NCI-H526 (cell line): ENCODE measurements around the gene YEATS4.
"Not testable (repeated sequence)": the region's sequence is repeated elsewhere in the genome, so short reads cannot be mapped to it uniquely, and the experiment has no call there.

ENCODE experiments used
- DNase-seq, 2 experiments: peaks; one replicate each; lab custom pipeline; 2025; lab: John Stamatoyannopoulos, UW

Gene YEATS4

DNA sequence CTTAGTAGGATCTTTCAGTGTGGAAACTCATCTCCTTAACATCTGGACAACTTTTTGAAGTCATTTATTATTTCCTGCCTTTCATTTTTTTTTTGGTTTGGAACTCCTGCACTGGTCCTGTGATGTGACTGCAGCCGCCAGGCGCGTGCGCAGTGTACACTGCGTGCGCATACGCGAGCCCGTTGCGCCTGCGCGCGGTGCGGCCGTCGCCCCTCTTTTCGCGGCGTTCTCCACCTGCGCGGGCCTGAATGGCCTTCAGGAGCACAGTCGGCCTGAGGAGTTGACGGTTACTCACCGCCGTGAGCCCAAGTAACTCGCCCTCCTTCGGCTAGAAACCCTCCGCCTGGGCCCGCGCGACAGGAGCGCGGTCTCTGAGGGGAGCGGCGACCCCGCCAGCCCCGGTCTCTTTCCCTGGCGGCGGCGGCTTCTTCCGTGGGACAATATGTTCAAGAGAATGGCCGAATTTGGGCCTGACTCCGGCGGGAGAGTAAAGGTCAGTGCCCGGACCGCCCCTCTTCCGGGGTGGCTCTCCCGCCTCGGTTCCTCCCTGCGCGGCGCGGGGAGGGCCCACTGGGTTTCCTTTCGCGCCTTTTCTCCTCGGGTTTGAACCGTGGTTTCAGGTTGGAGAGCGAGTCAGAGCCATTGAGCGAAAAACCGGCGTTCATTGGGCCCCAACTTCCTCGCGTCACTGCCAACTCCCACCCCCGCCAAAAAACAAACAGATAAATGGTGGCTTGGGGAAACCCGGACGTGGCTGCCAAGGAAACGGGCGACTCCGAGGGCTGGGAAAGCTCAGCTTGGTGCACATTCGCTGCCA lies at the start of gene YEATS4:
Gene YEATS4, plus strand, starts transcription at position 213 of the 817 bp plus-strand sequence. Its CDS starts 230 bp downstream, at position 443.
- peak; percentile 91 to 95 for DNase-seq

DNA sequence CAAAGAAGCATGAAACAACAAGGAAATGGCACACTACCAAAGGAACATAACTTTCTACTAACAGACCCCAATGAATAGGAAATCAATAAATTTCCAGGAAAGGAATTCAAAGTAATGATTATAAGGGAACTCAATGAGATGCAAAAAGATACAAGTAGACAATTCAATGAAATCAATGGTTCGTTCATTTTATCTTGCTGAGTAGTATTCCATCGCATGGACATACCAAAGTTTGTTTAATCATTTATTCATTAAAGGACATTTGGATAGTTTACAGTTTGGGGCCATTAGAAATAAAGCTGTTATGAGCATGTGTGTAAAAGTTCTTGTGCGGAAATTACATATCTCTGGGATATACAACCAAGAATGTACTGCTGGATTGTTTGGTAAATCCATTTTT lies 46.3 kb upstream of the YEATS4 start:
- DNase-seq: no peak

DNA sequence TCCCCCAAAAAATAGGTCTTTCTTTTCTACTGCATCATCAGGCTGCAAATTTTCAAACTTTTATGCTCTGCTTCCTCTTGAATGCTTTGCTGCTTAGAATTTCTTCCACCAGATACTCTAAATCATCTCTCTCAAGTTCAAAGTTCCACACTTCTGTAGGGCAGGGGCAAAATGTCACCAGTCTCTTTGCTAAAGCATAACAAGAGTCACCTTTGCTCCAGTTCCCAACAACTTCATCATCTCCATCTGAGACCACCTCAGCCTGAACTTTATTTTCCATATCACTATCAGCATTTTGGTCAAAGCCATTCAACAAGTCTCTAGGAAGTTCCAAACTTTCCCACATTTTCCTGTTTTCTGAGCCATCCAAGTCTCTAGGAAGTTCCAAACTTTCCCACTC lies 42.8 kb upstream of the YEATS4 start:
- DNase-seq: not testable (repeated sequence)

DNA sequence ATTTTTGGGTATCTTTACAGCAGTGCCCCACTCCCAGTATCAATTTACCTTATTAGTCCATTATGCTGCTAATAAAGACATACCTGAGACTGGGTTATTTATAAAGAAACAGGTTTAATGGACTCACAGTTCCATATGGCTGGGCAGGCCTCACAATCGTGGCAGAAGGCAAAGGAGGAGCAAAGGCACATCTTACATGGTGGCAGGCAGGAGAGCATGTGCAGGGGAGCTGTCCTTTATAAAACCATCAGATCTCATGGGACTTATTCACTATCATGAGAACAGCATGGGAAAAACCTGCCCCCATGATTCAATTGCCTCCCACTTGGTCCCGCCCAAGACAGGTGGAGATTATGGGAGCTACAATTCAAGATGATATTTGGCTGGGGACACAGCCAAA lies 42.3 kb upstream of the YEATS4 start:
- DNase-seq: not testable (repeated sequence)

DNA sequence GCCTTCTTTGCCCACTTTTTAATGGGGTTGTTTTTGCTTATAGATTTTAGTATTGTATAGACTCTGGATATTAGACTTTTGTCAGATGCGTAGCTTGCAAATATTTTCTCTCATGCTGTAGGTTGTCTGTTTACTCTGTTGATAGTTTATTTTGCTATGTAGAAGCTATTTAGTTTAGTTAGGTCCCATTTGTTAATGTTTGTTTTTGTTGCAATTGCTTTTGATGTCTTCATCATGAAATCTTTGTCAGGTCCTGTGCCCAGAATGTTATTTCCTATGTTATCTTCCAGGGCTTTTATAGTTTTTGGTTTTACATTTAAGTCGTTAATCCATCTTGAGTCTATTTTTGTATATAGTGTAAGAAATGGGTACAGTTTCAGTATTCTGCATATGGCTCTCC lies 41.3 kb upstream of the YEATS4 start:
- DNase-seq: no peak

DNA sequence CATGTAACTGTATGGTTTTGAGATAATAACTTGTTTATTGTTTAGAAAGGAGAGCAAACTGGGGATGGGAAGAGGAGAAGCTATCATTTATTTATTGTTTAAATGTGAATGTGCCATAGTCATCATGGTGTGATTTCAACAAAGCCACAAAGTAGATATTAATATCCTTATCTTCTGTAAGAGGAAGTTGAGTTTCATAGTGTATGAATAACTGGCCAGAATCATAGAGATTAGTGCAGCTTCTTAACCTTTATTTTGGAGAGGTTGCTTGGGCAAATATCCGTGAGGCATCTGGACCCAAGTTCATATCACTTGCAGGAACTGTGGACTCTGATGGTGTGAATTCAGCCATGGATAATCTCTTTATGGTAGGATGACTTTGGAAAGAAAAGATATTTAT lies 38.2 kb upstream of the YEATS4 start:
- DNase-seq: no peak

DNA sequence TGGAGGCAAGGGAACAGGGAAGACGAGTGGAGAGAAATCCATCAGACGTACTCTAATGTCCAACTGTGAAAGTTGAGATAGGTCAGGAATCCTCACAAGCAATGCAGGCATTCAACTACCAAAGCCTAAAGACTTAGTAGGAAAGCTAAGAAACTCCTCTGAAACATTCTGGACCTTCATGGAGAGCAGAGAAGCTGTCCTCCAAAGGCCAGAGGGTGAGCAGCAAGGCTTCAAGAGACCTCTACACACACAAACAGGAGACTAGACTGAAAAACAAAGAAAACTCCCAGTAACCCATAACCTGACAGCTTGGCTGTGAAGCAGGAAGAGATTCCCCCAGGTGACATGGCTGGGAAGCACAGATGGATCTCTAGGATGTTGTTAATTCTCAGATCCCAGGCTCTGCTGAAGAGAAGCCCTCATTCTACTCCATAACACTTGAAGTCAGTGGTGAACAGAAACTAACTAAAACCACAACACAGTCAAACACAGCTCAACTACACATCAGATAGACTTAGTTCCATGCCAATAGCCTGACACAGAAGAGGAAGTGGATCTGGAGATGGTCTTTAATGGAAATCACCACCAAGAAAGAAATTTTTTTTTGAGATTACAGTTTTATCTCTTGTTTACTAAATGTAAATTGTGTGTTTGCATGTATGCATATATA lies 34.6 kb upstream of the YEATS4 start:
- DNase-seq: no peak

DNA sequence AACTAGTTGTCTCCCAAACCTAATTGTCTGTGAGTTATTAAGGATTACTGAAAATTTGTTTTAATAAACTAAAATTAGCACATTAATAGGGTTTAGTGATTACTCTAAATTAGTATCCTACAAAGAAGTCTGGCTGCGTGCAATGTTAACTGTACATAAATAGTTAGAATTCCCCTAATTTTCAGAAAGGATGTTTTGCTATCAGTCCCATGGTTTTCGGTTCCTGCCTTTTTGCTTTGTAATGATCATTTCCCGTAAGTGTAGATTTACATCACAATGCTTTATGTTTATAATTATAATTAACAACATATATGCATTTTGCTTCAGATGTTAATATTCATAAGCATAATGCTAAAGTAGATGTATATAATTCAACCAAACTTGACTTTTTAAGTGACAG lies 31.1 kb upstream of the YEATS4 start:
- DNase-seq: no peak

DNA sequence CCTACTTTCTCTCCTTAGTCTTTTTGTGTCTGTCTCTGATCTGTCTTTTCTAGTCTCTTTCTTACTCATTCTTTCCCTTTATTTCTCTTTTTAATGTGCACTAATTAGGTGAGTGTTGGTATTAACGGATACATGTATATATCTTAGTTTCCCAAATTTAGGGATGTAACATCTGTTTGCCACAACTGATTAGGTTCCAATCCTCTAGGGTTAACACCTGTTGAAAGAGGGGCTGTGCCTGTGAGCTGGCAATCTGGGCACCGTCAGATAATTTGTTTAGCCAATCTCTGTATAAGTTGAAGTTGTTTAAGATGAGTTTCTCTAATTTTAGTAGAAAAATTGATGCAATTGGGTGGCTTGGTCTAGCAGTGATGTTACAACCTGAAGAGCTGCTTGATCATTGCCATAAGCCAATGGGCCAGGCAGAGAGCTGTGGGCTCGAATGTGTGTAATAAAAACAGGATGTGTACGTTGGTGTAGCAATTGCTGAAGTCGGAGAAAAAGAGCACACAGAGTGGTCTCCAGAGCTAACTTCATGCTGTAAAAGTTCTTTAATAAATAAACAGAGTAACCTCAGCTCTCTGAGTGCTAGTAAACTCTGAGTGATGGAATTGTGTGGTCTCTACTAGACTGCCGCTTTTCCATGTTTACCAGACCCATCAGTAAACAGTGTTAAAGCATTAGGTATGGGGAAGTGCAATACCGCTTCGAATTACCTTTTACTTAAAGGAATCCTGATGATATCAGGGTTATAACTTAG lies 29.7 kb upstream of the YEATS4 start:
- no peak for DNase-seq

DNA sequence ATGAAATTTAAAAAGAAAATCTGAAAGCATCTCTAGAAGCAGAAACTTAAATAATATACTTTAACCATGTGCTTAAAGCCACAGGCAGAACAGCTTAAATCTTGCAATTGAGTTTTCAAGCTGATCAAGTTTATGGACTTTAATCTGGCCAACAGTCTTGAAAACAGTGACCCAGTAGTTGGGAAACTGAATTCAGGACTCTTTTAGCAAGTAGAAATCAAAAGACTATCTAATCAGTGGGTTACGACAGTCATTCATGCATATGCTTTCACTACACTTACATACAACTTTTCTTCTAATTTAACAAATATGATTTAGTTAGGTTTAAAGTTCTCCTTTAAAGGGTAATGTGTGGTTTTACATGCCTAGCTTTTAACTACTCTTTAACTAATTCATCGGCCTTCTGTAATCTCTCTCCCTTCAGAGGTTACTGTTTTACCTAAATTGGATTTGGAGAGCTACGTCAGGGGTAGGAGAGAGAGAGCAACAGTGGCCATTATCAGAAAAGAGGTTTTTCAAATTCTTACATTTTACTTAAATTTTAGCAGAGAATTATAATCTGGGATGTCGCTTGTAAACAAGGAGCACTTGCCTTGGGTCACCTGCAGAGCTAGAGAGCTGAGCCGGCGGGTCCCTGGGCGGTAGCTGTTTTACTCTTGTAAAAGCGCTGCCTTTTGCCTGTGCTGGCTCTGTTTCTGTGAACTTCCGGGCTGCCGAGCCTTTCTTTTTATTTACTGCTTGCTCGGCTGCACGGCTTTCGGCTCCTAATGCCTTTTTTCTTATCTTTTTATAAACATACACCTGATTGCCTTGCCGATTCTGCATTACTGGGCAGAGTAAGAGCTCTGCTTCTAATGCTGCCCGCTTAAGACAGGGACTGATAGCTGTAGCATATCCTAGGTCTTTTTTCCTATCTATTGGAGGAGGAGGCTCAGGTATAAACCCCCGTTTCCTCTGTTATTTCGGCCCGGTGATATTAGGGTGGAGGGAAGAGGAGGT lies 28.8 kb upstream of the YEATS4 start:
- peak; percentile 8 to 52 for DNase-seq

DNA sequence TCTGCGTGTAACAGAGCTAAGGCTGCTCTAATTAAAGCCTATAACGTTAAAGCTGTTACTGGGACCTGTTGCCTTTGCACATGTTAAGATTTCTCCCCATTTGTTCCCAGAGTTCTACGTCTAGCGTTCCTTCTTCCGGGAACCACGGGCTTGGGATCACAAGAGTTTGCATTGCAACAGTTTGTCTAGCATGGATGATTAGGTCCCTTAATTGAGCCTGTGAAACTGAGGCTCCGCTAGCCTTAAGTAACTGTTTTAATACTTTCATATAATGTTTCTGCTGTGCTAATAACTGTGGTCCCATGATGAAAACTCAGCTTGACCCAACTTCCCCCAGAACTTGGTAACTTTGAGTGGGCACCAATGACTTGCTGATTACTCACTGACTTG lies 28.0 kb upstream of the YEATS4 start:
- DNase-seq: no peak

DNA sequence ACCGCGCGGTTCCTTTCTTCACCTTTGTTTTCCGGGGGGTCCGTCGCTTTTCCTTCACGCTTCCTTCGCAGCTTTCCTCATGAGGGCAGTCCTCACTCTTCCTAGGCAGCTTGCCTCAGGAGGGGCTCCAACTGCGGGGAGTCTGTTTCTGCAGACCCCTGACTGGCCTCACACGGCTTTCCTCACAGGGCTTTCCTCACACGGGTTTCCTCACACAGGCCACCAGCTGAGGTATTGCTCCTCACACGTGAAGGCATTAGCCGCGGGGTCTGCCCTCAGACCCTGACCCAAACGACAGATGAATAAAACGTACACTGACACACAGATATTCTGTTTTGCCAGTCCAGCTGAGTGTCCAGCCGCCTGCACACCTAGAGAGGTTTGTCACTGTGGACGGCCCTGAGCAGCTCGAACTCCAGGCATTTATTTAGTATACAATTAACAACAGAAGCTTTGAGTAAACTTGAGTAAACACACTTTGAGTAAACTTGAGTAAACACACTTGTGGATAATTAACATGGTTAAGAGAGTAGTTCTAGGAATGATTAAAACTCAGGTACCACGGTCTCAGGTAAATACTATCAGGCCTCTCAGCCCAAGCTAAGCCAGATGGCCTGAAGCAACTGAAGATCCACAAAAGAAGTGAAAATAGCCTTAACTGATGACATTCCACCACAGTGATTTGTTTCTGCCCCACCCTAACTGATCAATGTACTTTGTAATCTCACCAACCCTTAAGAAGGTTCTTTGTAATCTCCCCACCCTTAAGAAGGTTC lies 27.4 kb upstream of the YEATS4 start:
- no peak for DNase-seq

DNA sequence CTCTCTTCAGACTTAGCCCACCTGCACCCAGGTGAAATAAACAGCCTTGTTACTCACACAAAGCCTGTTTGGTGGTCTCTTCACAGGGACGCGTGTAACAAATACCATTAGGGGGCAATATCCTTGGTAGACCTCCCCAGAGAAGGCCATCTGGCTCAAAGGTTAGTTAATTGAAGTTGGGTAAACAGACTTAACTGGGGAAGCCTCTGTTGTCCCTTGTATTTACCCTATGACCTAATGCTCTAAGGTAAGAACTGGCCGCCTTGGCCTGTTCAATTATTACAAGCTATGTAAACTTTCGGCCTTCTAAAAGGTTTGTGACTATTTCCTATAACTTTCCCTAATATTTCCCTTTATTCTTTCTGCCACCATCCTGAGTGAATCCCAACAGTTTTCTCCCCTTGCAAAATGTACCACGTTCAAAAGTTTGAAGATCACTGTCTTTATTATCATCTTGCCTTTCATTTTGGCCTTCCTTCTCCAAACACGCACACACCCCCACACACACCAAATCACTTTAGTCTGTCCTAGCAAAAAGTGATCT lies 26.7 kb upstream of the YEATS4 start:
- no peak for DNase-seq

DNA sequence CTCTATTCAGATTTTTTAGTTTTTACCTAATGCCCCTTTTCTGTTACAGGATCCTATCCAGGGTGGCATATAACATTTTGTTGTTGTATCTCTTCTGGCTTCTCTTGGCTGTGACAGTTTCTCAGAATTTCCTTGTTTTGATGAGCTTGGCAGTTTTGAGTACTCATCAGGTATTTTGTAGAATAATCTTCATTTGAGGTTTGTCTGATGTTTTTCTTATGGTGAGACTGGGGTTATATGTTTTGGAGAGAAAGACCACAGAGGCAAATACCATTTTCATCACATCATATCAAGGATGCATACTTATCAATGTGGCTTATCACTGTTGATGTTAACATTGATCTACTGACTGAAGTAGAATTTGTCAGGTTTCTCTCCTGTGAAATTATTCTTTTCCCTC lies 25.4 kb upstream of the YEATS4 start:
- DNase-seq: no peak

DNA sequence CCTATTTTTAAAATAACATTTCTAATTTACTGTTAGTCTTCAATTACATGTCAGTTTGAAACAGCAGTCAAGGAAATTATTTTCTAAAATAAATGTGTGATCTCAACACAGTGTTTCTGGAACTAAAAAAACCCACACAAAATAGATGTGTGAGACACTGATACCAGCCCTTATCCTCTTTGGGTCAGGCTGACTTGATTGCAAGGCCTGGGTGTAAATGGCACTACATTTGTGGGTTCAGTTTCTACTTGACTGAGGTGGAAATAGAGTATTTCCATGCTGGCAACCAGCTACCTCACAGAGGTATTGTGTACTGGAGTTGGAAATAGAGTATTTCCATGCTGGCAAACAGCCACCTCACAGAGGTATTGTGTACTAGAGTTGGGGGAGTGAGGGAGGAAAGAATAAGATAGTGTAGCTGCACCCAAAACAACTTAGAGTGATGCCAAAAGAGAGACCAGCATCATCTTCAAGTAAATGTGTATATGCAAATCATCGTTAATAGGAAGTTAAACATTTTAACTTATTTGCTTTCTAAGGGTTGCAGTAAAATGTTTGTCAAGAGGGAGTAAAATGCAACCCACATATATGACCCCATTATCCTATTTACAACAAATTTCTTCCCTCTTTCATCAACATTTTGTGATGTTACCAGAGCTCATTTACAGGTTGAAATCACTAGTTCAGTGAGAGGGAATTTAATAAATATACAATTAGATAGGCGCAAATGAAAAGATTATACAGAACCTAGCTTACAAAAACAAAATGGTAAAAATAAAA lies 22.0 kb upstream of the YEATS4 start:
- no peak for DNase-seq

DNA sequence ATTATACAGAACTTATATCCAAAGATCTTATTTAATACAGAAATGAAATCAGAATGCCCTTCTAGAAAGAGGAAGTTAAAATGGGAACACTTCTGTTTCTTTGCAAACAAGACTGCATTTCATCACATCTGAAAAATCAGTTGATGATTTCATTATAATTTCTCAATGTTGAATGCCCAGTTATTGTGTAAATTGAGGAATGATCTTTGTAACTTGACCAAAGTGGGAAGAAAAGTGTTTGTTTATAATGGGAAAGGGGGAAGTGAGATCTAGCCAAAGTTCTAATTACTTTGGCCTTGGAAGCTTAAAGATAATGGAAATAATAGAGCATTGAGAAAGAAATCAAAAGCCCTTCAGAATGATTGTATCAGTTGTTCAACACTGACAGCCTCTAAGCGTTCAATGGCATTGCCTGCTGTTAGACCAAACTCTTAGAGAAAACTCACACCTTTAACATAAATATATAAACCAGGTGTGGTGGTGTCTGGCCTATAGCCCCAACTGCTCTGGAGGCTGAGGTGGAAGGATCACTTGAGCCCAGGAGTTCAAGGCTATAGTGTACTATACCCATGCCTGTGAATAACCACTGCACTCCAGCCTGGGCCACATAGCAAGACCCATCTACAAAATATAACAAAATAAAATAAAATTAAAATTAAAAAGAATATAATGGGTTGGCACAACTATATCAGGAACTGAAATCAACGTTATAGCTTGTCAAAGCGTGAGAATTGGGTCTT lies 21.3 kb upstream of the YEATS4 start:
- no peak for DNase-seq

DNA sequence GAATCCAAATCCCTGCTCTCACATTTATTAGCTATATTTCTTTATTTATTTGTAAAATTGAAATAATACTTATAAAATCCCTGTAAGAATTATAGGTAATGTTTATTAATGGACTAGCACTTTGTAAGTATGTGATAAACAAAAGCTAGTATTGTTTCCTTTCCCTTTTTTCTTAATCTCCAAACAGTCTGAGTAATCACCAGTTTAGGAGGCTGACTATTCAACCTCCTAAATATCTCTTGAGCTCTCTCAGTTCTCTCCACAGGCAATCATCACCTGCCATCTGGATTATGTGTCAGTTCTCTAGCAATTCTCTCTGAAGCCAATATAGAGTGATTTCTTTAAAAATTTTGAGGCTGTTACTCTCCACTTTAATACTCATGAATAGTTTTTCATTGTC lies 20.6 kb upstream of the YEATS4 start:
- DNase-seq: no peak

DNA sequence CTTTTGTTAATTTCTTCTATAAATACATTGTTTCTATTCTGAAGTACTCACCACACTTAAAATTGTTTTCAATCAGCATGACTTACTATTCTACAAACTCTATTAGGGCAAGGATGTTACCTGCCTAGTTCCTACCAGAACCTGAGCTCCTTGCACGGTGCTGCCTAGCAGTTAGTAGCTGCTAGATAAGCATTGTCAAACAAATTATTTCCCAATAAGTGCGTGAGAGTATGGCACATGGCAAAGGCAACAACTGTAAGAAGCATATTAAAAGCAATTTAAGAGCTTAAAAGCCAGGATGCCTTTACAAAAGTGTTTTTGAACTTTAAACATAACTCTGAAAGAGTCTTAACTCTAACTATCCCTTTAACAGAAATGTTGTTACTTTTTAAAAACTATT lies 19.5 kb upstream of the YEATS4 start:
- DNase-seq: no peak

DNA sequence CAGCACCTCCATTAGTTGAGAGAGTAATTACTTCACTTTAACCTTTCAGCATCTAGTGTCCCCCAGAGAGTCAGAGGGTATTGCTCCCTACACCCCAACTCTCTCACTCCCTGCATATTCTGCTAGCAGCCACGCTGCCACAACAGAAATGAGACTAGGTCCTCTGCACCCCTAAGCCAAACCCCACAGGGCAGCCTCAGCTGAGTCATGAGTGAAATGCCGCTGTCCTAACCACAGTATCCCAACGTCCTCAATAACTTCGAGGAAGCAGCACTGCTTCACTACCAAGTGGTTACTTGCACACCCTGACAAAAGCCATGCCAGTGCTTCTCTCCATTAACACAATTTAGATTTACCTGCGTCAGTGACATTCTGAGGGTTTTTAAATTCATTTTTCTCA lies 18.2 kb upstream of the YEATS4 start:
- DNase-seq: no peak
